ENCODE data around the gene ZNF773.
"Not testable (repeated sequence)": the region's sequence is repeated elsewhere in the genome, so short reads cannot be mapped to it uniquely, and the experiment has no call there.

The ZNF773 gene

DNA sequence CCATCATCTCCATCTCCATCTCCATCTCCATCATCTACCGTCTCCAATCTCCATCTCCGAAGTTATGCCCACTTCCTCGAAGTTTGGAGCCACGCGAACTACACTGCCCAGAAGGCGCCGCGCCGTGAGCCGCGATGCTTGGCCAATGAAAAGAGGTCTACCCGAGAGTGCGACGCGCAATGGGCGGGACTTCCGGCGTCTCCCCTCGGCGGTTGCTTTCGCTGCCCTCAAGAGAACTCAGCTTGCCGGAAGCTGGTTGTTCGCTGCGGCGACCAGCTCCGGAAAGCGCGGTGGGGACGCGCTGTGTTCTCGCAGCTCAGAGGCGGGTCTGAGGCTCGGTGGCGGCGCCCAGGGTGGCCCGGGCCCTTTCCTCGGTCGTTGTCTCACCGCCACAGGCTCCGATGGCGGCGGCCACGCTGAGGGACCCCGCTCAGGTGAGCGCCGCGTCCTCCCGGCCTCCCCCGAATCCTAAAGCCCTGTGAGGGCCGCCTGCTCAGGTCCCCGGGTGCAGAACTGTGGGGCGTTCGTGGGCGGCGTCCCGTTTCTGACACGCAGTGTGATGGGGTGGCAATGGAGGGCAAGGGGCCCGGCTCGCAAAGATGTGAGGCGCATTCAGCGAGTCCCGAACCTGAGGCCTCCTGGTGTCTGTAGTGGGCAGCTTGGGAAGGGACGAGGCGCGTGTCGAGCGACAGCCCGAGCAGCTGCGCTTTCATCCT, at the start of gene ZNF773:
Gene ZNF773 (plus strand): TSS at position 259 of the 716 bp plus-strand sequence. CDS start 143 bp downstream, at position 402.
- peak within 1 kb of the TSS; percentile 85 for H3K27ac Mint-ChIP-seq
- peak within 1 kb of the TSS; percentile 84 for H3K4me3 Mint-ChIP-seq
- H3K4me1 Mint-ChIP-seq (ENCODE audit: low read depth), result peaks cover 16% of the 10 kb centered on the region
- H3K36me3 Mint-ChIP-seq (ENCODE audit: low read depth), result peaks cover 49% of the 10 kb centered on the region
- H3K27me3 Mint-ChIP-seq (ENCODE audit: low read depth), result not testable (repeated sequence)
- peaks cover 66% of the 10 kb centered on the region for H3K9me3 Mint-ChIP-seq

DNA sequence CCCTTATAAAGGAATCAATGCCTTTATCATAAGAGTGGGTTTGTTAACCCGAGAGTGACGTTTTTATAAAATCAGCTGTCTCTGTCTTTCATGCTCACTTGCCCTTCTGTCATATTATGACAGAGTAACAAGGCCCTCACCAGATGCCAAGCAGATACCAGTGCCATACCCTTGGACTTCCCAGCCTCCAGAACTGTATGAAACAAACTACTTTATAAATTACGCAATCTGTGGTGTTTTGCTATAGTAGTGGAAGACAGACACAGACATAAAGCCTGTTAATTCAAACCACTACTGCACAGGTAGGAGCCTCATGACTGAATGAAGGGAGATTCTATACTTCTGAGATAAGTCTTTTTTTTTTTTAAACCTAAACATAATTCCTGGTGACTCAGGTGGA, 47.4 kb upstream of the ZNF773 start:
- Mint-ChIP-seq H3K4me1 (ENCODE audit: low read depth) (no peaks in the 10 kb centered on the region), H3K4me3 (no peak overlapping the region), H3K36me3 (ENCODE audit: low read depth) (peaks cover 10% of the 10 kb centered on the region), H3K27me3 (ENCODE audit: low read depth) (no peaks in the 10 kb centered on the region), H3K27ac (no peak overlapping the region), H3K9me3 (peaks cover 63% of the 10 kb centered on the region)

DNA sequence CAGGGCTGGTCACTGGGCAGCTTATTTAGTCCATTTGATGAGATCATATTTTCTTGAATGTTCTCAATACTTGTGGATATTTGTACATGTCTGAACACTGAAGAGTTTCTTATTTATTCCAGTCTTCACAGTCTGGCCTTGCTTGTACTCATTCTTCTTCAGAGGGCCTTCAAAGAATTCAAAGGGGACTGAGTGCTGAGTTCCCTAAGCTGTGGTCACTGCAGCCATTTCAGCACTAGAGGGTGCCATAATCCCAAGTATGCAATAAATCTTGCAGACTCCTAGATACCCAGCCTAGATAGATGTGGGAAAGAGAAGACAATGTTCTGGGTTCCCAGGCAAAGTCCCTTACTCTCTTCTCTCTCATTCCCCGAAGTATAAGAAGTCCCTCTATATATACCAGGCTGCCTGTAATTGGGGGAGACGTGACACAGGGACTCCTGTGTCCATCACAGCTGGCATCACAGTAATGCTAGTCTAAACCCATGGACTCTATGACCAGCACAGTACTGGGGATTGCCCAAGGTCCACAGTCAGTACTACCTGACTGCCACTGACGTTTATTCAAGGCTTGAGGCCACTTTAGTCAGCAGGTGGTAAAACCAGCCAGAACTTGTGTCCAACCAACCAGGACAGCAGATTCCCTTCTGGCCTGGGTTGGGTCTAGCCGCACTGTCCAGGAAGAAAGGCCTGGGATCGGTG, 33.9 kb upstream of the ZNF773 start:
- H3K4me1 Mint-ChIP-seq (ENCODE audit: low read depth), result no peaks in the 10 kb centered on the region
- H3K4me3 Mint-ChIP-seq, result no peak overlapping the region
- H3K36me3 Mint-ChIP-seq (ENCODE audit: low read depth), result peaks cover 4% of the 10 kb centered on the region
- peaks cover 63% of the 10 kb centered on the region for H3K9me3 Mint-ChIP-seq
- H3K27me3 Mint-ChIP-seq (ENCODE audit: low read depth), result no peaks in the 10 kb centered on the region
- H3K27ac Mint-ChIP-seq, result no peak overlapping the region

DNA sequence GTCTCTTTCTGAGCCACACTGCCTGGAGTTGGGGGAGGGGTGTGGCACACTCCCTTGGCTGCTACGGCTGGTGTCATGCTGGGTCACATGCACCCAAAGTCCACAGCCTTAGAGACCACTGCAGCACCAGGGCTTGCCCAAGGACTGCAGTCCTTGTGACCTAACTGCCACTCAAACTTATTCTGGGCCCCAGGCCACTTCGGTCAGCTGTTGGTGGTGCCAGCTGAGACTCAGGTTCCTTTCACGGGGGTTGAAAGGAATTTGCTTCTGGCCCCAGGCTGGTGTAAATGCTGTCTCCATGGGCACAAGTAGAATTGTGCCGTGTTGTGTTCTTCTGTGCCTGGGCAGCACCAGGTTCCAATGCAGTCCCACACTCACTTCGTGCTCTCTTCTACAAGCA, 33.2 kb upstream of the ZNF773 start:
- Mint-ChIP-seq H3K27me3 (ENCODE audit: low read depth) (no peaks in the 10 kb centered on the region), H3K36me3 (ENCODE audit: low read depth) (peaks cover 5% of the 10 kb centered on the region), H3K4me3 (no peak overlapping the region), H3K27ac (no peak overlapping the region), H3K4me1 (ENCODE audit: low read depth) (no peaks in the 10 kb centered on the region), H3K9me3 (peaks cover 63% of the 10 kb centered on the region)

DNA sequence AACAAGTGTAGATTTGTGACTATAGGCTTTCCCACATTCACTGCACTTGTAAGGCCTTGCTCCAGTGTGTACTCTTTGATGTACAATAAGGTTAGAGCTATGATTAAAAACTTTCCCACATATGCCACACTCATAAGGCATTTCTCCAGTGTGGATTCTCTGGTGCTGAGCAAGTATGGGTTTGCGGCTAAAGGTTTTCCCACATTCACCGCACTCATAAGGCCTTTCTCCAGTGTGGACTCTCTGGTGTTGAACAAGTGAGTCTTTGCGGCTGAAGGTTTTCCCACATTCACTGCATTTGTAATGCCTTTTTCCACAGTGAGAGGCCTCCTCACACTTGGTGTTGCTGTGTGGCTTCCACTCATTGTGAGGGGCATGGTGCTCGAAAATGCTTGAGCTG, 26.1 kb upstream of the ZNF773 start:
- peaks cover 90% of the 10 kb centered on the region for H3K9me3 Mint-ChIP-seq
- H3K27me3 Mint-ChIP-seq (ENCODE audit: low read depth), result no peaks in the 10 kb centered on the region
- no peak overlapping the region for H3K4me3 Mint-ChIP-seq
- peaks cover 4% of the 10 kb centered on the region for H3K4me1 Mint-ChIP-seq (ENCODE audit: low read depth)
- peaks cover 53% of the 10 kb centered on the region for H3K36me3 Mint-ChIP-seq (ENCODE audit: low read depth)
- H3K27ac Mint-ChIP-seq, result no peak overlapping the region

DNA sequence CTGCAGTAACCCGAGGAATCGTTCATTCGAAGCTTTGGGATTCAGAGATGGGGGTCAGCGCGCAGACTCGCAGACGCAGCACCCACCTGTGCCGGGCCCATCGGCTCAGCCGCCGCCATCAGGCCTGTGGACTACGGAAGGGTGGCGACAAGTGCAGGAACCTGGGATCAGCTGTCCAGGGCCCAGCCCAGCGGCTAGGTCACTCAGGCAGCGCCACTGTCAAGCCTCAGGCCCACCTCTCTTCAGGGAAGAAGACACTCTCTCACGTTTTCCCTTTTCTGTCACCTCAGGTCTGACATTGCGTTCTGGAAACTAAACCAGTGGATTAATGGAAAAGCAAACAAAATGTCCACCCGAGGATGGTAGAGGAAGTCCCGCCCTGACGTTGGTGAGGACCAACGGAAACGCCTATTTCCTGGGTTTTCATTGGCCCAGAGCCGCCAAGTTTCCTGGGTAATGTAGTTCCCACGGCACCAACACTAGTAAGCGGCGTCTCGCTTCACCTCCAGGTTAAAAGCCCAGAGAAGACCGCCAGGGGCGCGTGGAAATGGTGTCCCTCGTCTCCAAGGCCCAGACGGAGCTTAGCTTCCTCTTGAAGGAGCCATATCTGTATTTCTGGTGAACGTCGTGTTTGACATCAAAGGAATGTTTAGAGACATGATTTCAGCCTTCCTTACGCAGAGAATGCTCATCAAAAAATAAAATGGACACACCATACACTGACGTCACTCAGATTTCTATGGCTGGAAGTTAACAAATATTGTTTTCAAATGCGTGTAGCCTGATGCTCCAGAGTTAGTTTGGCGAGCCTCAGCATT, 22.3 kb upstream of the ZNF773 start, which contains the start of gene ZNF772:
Gene ZNF772 (minus strand): TSS at position 376 of the 818 bp plus-strand sequence. CDS start 257 bp downstream, at position 119.
- Mint-ChIP-seq H3K9me3 (peaks cover 76% of the 10 kb centered on the region), H3K4me3 (peak within 1 kb of the TSS; percentile 75), H3K27ac (peak within 1 kb of the TSS; percentile 86), H3K27me3 (ENCODE audit: low read depth) (no peaks in the 10 kb centered on the region), H3K36me3 (ENCODE audit: low read depth) (peaks cover 45% of the 10 kb centered on the region), H3K4me1 (ENCODE audit: low read depth) (peaks cover 4% of the 10 kb centered on the region)

DNA sequence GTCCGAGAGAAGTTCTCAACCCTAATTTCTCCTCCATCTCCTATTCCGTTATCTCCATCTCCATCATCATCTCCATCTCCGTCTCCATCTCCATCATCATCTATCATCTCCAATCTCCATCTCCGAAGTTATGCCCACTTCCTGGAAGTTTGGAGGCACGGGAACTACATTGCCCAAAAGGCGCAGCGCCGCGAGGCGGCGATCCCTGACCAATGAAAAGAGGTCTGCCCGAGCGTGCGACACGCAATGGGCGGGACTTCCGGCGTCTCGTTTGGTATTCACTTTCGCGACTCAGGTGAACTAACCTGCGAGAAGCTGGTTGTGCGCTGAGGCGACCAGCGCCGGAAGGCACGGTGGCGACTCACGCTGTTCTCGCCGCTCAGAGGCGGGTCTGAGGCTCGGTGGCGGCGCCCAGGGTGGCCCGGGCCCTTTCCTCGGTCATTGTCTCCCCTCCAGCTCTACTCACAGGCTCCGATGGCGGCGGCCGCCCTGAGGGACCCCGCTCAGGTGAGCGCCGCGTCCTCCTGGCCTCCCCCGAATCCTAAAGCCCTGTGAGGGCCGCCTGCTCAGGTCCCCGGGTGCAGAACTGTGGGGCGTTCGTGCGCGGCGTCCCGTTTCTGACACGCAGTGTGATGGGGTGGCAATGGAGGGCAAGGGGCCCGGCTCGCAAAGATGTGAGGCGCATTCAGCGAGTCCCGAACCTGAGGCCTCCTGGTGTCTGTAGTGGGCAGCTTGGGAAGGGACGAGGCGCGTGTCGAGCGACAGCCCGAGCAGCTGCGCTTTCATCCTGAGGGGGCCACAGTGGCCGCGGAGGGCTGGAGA, 12.1 kb upstream of the ZNF773 start, which contains the start of gene ZNF419:
Gene ZNF419 (plus strand): TSS at position 274 of the 822 bp plus-strand sequence. CDS start 201 bp downstream, at position 475.
- Mint-ChIP-seq H3K4me3 (peak within 1 kb of the TSS; percentile 75), H3K27ac (peak within 1 kb of the TSS; percentile 50), H3K36me3 (ENCODE audit: low read depth) (peaks cover 33% of the 10 kb centered on the region), H3K9me3 (peaks cover 61% of the 10 kb centered on the region)
- not testable (repeated sequence) for H3K27me3 Mint-ChIP-seq (ENCODE audit: low read depth); H3K4me1 Mint-ChIP-seq (ENCODE audit: low read depth)

DNA sequence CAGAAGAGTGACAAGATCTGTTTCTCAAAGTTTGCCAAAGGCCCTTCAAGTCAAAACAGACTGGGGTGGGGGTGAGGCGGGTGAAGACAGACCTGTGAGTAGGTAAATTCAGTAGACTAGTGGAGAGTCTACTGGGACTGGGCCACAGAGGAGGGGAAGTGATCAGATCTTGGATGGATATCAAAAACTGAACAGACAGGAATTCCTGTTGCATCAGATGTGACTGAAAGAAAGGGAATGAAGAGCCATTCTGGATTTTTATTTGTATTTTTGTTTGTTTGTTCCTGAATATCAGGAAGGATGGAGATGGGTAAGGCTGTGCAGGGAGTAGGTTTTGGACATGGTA, 11.5 kb upstream of the ZNF773 start:
- H3K9me3 Mint-ChIP-seq, result peaks cover 67% of the 10 kb centered on the region

DNA sequence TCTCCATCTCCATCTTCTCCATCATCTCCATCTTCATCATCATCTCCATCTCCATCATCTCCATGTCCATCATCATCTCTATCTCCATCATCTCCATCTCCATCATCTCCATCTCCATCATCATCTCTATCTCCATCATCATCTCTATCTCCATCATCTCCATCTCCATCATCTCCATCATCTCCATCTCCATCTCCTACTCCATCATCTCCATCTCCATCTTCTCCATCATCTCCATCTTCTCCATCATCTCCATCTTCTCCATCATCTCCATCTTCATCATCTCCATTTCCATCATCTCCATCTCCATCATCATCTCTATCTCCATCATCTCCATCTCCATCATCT, 432 bp upstream of the ZNF773 start:
- not testable (repeated sequence) for H3K27me3 Mint-ChIP-seq (ENCODE audit: low read depth)
- peaks cover 48% of the 10 kb centered on the region for H3K36me3 Mint-ChIP-seq (ENCODE audit: low read depth)
- peak overlapping the region; percentile 85 for H3K27ac Mint-ChIP-seq
- H3K4me1 Mint-ChIP-seq (ENCODE audit: low read depth), result peaks cover 16% of the 10 kb centered on the region
- peak overlapping the region; percentile 70 for H3K4me3 Mint-ChIP-seq
- H3K9me3 Mint-ChIP-seq, result peaks cover 66% of the 10 kb centered on the region

More for the DNA sequence above, 11.5 kb upstream of the ZNF773 start:
- peak overlapping the region; percentile 75 for H3K4me3 Mint-ChIP-seq
- H3K36me3 Mint-ChIP-seq (ENCODE audit: low read depth), result peaks cover 39% of the 10 kb centered on the region
- peak overlapping the region; percentile 50 for H3K27ac Mint-ChIP-seq
- H3K4me1 Mint-ChIP-seq (ENCODE audit: low read depth); H3K27me3 Mint-ChIP-seq (ENCODE audit: low read depth): not testable (repeated sequence)

DNA sequence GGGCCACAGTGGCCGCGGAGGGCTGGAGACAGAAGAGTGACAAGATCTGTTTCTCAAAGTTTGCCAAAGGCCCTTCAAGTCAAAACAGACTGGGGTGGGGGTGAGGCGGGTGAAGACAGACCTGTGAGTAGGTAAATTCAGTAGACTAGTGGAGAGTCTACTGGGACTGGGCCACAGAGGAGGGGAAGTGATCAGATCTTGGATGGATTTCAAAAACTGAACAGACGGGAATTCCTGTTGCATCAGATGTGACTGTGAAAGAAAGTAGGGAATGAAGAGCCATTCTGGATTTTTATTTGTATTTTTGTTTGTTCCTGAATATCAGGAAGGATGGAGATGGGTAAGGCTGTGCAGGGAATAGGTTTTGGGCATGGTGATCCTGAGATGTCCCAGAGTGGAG, 662 bp downstream of the ZNF773 start:
- peak overlapping the region; percentile 73 for H3K27ac Mint-ChIP-seq
- peaks cover 16% of the 10 kb centered on the region for H3K4me1 Mint-ChIP-seq (ENCODE audit: low read depth)
- not testable (repeated sequence) for H3K27me3 Mint-ChIP-seq (ENCODE audit: low read depth)
- peaks cover 50% of the 10 kb centered on the region for H3K36me3 Mint-ChIP-seq (ENCODE audit: low read depth)
- H3K9me3 Mint-ChIP-seq, result peaks cover 67% of the 10 kb centered on the region
- H3K4me3 Mint-ChIP-seq, result peak overlapping the region; percentile 84

DNA sequence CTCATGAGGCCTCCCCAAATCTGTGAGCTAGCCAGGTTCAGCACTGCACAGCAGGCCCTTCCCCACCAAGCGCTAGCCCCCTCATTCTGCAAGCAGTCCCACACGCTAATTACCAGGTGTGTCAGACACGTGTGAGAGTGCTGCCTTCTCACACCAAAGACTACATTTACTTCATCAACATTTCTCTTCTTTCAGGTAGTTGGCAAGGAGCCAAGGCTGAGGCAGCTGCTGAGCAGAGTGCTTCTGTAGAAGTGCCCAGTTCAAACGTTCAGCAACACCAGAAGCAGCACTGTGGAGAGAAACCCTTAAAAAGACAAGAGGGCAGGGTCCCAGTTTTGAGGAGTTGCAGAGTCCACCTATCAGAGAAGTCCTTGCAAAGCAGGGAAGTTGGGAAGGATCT, 6.4 kb downstream of the ZNF773 start:
- Mint-ChIP-seq H3K36me3 (ENCODE audit: low read depth) (peaks cover 67% of the 10 kb centered on the region), H3K9me3 (peaks cover 69% of the 10 kb centered on the region), H3K27ac (no peak overlapping the region), H3K27me3 (ENCODE audit: low read depth) (no peaks in the 10 kb centered on the region), H3K4me1 (ENCODE audit: low read depth) (peaks cover 2% of the 10 kb centered on the region), H3K4me3 (no peak overlapping the region)

DNA sequence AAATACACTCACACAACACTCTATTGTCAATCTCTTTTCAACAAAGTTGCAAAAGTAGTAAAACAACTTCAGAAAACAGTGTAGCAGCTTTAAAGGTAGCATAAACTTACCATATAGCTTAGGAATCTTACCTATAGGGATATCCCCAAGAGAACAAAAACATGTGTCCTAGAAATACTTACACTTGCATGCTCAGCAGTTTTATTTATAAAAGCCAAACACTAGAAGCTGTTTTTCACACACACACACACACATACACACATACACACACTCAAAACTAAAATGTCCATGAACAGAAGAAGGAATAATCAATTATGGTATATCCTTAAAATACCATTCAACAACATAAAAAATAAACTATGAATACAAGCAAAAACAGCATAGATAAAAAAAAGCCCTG, 11.7 kb downstream of the ZNF773 start:
- Mint-ChIP-seq H3K4me3 (no peak overlapping the region), H3K4me1 (ENCODE audit: low read depth) (no peaks in the 10 kb centered on the region), H3K27ac (no peak overlapping the region), H3K27me3 (ENCODE audit: low read depth) (no peaks in the 10 kb centered on the region), H3K36me3 (ENCODE audit: low read depth) (peaks cover 47% of the 10 kb centered on the region), H3K9me3 (peaks cover 71% of the 10 kb centered on the region)

DNA sequence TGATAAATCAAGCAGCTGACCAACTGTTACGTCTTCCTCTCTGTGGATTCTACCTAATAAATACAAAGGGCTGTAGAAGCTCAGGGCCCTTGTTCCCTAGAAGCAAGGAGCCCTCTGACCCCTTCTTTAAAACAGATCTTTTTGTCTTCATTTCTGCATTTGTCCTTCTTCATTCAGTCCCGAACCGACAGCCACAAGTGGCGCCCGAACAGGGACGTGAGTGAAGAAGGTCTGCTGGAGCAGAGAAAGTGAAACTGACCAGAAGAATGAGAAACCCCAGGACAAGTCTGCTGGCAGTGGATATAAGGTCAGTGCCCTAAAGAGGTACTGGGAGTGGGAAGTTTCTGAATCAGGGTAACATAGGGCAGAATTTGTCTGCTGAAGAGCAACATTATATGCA, 13.1 kb downstream of the ZNF773 start:
- no peak overlapping the region for H3K4me3 Mint-ChIP-seq
- no peaks in the 10 kb centered on the region for H3K27me3 Mint-ChIP-seq (ENCODE audit: low read depth)
- H3K9me3 Mint-ChIP-seq, result peaks cover 68% of the 10 kb centered on the region
- H3K27ac Mint-ChIP-seq, result no peak overlapping the region
- peaks cover 40% of the 10 kb centered on the region for H3K36me3 Mint-ChIP-seq (ENCODE audit: low read depth)
- no peaks in the 10 kb centered on the region for H3K4me1 Mint-ChIP-seq (ENCODE audit: low read depth)

DNA sequence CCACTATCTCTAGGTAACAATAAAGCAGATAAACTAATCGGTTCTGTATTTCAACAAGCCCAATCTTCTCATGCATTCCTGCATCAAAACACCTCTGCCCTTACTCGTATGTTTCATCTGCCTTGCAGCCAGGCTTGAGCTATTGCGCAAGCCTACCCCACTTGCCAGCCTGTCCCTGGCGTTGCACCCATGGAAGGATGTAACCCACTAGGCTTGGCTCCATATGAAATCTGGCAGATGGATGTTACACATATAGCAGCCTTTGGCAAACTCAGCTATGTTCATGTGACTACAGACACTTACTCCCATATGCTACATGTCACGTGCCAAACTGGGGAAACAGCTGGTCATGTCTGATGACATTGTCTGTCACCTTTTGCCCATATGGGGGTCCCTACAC, 15.5 kb downstream of the ZNF773 start:
- no peaks in the 10 kb centered on the region for H3K27me3 Mint-ChIP-seq (ENCODE audit: low read depth)
- H3K9me3 Mint-ChIP-seq, result peaks cover 59% of the 10 kb centered on the region
- H3K36me3 Mint-ChIP-seq (ENCODE audit: low read depth), result peaks cover 25% of the 10 kb centered on the region
- H3K4me1 Mint-ChIP-seq (ENCODE audit: low read depth), result no peaks in the 10 kb centered on the region
- no peak overlapping the region for H3K4me3 Mint-ChIP-seq
- H3K27ac Mint-ChIP-seq, result no peak overlapping the region
